ENCODE results near the gene SCG5. TPM values are rescaled to one million over a fixed set of nuclear protein-coding genes. Genes with fewer than 3 reads are reported as not detected.

Gene SCG5
- polyA plus RNA-seq, 1 donor (not counting 4 experiments of a cell fraction or from before 2014, with no cell fraction given), result 15.8 TPM

DNA sequence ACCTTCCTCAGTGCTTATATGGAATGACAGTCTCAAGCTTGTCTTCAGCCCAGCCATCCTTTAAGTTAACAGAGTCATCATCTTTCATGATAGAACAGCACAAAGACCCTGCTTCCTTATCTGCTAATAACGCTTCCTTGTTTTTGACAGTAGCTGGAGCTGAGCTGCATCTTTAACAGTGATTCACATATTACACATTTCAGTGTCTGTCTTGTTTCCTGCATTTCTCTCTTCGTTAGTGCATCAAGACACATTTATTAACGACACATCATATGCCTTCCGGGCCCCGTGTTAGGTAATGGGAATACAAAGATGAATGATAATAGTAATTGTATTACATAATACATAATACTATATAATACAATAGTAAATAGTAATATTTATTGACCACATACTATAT lies 46.0 kb downstream of the SCG5 start:
- H3K4me2 ChIP-seq (ENCODE audit: control insufficient read depth, extremely low read depth, insufficient read depth, low read depth, low read length), result peak overlapping the region; percentile 58
- H3K9me1 ChIP-seq (ENCODE audit: control insufficient read depth, extremely low read depth, insufficient read depth, low read length), result no peaks in the 10 kb centered on the region
- FAIRE-seq (peak; percentile 98), DNase-seq (ENCODE audit: low read depth, low spot score) (peak; percentile 77)
- H3K27me3 ChIP-seq (ENCODE audit: control insufficient read depth, extremely low read depth, insufficient read depth, low read length), result no peaks in the 10 kb centered on the region
- dilution Hi-C loops (cut with MboI; ENCODE audit: extremely low pct_ligation_motif_present, low sequenced_read_pairs), result no loop called here
- H3K4me1 ChIP-seq (ENCODE audit: control insufficient read depth, extremely low read depth, insufficient read depth, low read length), result peaks cover 65% of the 10 kb centered on the region
- no peaks in the 10 kb centered on the region for H4K20me1 ChIP-seq (ENCODE audit: control insufficient read depth, extremely low read depth, insufficient read depth, low read length)
- peak overlapping the region; percentile 95 for H3K27ac ChIP-seq (ENCODE audit: control insufficient read depth, insufficient read depth, low read length)
- no peaks in the 10 kb centered on the region for H3K9me3 ChIP-seq (ENCODE audit: control insufficient read depth, low read depth, low read length)
- H3K79me2 ChIP-seq (ENCODE audit: control insufficient read depth, insufficient read depth, low read length), result peaks cover 14% of the 10 kb centered on the region
- H3K9ac ChIP-seq (ENCODE audit: control insufficient read depth, extremely low read depth, insufficient read depth, low read length), result peak overlapping the region; percentile 51
- no peak for TF ChIP-seq EZH2 (IDR thresholded peaks at IDR 0.05; ENCODE audit: low read length)
- TF ChIP-seq, protein P1, sequence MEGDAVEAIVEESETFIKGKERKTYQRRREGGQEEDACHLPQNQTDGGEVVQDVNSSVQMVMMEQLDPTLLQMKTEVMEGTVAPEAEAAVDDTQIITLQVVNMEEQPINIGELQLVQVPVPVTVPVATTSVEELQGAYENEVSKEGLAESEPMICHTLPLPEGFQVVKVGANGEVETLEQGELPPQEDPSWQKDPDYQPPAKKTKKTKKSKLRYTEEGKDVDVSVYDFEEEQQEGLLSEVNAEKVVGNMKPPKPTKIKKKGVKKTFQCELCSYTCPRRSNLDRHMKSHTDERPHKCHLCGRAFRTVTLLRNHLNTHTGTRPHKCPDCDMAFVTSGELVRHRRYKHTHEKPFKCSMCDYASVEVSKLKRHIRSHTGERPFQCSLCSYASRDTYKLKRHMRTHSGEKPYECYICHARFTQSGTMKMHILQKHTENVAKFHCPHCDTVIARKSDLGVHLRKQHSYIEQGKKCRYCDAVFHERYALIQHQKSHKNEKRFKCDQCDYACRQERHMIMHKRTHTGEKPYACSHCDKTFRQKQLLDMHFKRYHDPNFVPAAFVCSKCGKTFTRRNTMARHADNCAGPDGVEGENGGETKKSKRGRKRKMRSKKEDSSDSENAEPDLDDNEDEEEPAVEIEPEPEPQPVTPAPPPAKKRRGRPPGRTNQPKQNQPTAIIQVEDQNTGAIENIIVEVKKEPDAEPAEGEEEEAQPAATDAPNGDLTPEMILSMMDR (optimal IDR thresholded peaks at IDR 0.05 in 1 of 3, IDR thresholded peaks at IDR 0.05 in 1 of 3, conservative IDR thresholded peaks at IDR 0.05 in 1 of 3; ENCODE audit: extremely low read depth in 1 of 3, insufficient read depth in 2 of 3, low read length in 3 of 3), result no peak
- no peak overlapping the region for H3K4me3 ChIP-seq (ENCODE audit: control insufficient read depth in 2 of 3, extremely low read depth in 1 of 3, insufficient read depth in 2 of 3, low read depth in 1 of 3, low read length in 3 of 3)
- H2AFZ ChIP-seq (ENCODE audit: control insufficient read depth, low read length), result no peak overlapping the region
- H3K36me3 ChIP-seq (ENCODE audit: control insufficient read depth in 2 of 2, extremely low read depth in 1 of 2, insufficient read depth in 2 of 2, low read length in 2 of 2), result no peaks in the 10 kb centered on the region

DNA sequence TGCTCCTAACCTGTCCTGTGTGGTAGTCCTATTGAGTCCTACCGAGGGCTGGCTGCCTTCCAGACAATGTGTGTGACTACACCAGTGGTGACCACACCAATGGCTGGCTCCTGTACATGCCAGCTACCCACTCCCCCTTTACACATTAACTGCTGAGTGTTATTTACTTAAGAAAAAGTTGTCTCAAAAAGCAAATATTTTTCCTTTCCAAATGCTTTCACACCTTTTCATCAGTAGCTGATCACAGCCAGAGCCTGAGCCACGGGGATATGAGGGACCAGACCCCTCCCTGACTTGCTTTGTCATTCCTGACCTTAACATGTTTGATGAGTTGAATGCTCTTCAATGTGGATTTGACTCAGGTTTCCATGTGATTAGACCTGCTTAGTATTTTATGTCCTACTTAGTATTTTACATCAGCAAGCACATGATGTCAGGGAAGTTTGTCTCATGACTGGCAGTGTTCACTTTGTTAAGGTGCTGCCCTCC lies 46.7 kb downstream of the SCG5 start:
- H3K27me3 ChIP-seq (ENCODE audit: control insufficient read depth, extremely low read depth, insufficient read depth, low read length), result no peaks in the 10 kb centered on the region
- dilution Hi-C loops (cut with MboI; ENCODE audit: extremely low pct_ligation_motif_present, low sequenced_read_pairs), result no loop called here
- no peak for TF ChIP-seq EZH2 (IDR thresholded peaks at IDR 0.05; ENCODE audit: low read length)
- TF ChIP-seq, protein P1 (optimal IDR thresholded peaks at IDR 0.05 in 1 of 3, IDR thresholded peaks at IDR 0.05 in 1 of 3, conservative IDR thresholded peaks at IDR 0.05 in 1 of 3; ENCODE audit: extremely low read depth in 1 of 3, insufficient read depth in 2 of 3, low read length in 3 of 3), result no peak
- no peaks in the 10 kb centered on the region for H3K9me1 ChIP-seq (ENCODE audit: control insufficient read depth, extremely low read depth, insufficient read depth, low read length)
- no peaks in the 10 kb centered on the region for H3K36me3 ChIP-seq (ENCODE audit: control insufficient read depth in 2 of 2, extremely low read depth in 1 of 2, insufficient read depth in 2 of 2, low read length in 2 of 2)
- H3K4me1 ChIP-seq (ENCODE audit: control insufficient read depth, extremely low read depth, insufficient read depth, low read length), result peaks cover 59% of the 10 kb centered on the region
- peaks cover 14% of the 10 kb centered on the region for H3K79me2 ChIP-seq (ENCODE audit: control insufficient read depth, insufficient read depth, low read length)
- no peaks in the 10 kb centered on the region for H3K9me3 ChIP-seq (ENCODE audit: control insufficient read depth, low read depth, low read length)
- peak overlapping the region in 2 of 3 experiments; percentile 24 to 29 for H3K4me3 ChIP-seq (ENCODE audit: control insufficient read depth in 2 of 3, extremely low read depth in 1 of 3, insufficient read depth in 2 of 3, low read depth in 1 of 3, low read length in 3 of 3)
- H3K9ac ChIP-seq (ENCODE audit: control insufficient read depth, extremely low read depth, insufficient read depth, low read length), result peak overlapping the region; percentile 51
- DNase-seq (ENCODE audit: low read depth, low spot score), result peak; percentile 62
- FAIRE-seq, result no peak
- no peaks in the 10 kb centered on the region for H4K20me1 ChIP-seq (ENCODE audit: control insufficient read depth, extremely low read depth, insufficient read depth, low read length)
- H3K27ac ChIP-seq (ENCODE audit: control insufficient read depth, insufficient read depth, low read length), result peak overlapping the region; percentile 95
- peak overlapping the region; percentile 24 for H2AFZ ChIP-seq (ENCODE audit: control insufficient read depth, low read length)
- H3K4me2 ChIP-seq (ENCODE audit: control insufficient read depth, extremely low read depth, insufficient read depth, low read depth, low read length), result peak overlapping the region; percentile 50
